ENCODE results near the gene BSPRY. TPM values are rescaled to one million over a fixed set of nuclear protein-coding genes. Genes with fewer than 3 reads are reported as not detected.

The BSPRY gene
- total and polyA plus RNA-seq, 7 donors = 0.27 to 23.6 (median 0.66) TPM

GRCh38 chr9:113350107-113350661, 843 bp downstream of the BSPRY start:
- 2 to 9% methylated on average over 14 of the region's 14 CpGs for WGBS, 2 donors
- intact Hi-C loops (cut with DNase I) = no loop called here
- H3K27me3 ChIP-seq = peaks cover 0 to 25% (median 2%) of the 10 kb centered on the region in 3 donors
- TF ChIP-seq POLR2AphosphoS5 (IDR thresholded peaks at IDR 0.05) (no peak), EP300 (IDR thresholded peaks at IDR 0.05) (no peak), POLR2A (IDR thresholded peaks at IDR 0.05) (no peak), CTCF (IDR thresholded peaks at IDR 0.05) (no peak)
- peaks cover 0 to 16% (median 15%) of the 10 kb centered on the region in 4 donors for H3K4me1 ChIP-seq
- peak overlapping the region in 2 of 4 donors; percentile 15 to 56 for H3K27ac ChIP-seq
- no peaks in the 10 kb centered on the region for H3K36me3 ChIP-seq
- H3K9me3 ChIP-seq = no peaks in the 10 kb centered on the region
- DNase-seq = no peak
- H3K4me3 ChIP-seq = peak overlapping the region; percentile 31 to 59 (median 57)

DNA sequence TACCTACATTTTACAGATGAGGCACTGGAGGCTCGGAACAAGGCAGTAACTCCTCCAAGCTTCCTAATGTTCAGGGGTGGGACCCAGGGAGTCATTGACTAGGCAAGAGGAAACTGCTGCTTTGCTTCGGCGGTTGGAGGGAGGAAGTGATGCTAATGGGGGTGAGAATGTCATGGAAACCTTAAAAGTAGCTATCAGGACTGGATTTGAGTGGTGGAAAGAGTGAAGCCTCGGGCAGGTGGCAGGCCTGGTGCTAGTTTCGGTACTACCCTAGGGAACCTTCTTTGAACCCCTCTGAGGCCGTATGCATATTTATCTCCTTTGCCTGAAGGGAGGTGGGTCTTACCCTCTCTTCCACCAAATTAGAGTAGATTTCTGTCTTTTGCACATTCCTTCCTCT, 1.6 kb downstream of the BSPRY start:
- H3K4me3 ChIP-seq = no peak overlapping the region
- H3K9me3 ChIP-seq = no peaks in the 10 kb centered on the region
- no peak overlapping the region for H3K27ac ChIP-seq
- no peaks in the 10 kb centered on the region for H3K36me3 ChIP-seq
- DNase-seq = no peak
- no peak for TF ChIP-seq EP300 (IDR thresholded peaks at IDR 0.05)
- TF ChIP-seq POLR2AphosphoS5 (IDR thresholded peaks at IDR 0.05) = no peak
- no peak for TF ChIP-seq POLR2A (IDR thresholded peaks at IDR 0.05)
- TF ChIP-seq CTCF (IDR thresholded peaks at IDR 0.05) = no peak
- peaks cover 0 to 16% (median 13%) of the 10 kb centered on the region in 4 donors for H3K4me1 ChIP-seq
- WGBS, 2 donors = 27 to 46% methylated on average over 6 of the region's 6 CpGs
- intact Hi-C loops (cut with DNase I) = no loop called here
- peaks cover 0 to 25% (median 2%) of the 10 kb centered on the region in 3 donors for H3K27me3 ChIP-seq

- no peak for DNase-seq
- Histone ChIP-seq H3K27me3 (peaks cover 0 to 25% (median 2%) of the 10 kb centered on the region in 3 donors), H3K9me3 (no peaks in the 10 kb centered on the region), H3K36me3 (no peaks in the 10 kb centered on the region), H3K4me1 (peaks cover 0 to 16% (median 13%) of the 10 kb centered on the region in 4 donors), H3K27ac (no peak overlapping the region), H3K4me3 (no peak overlapping the region)
- intact Hi-C loops (cut with DNase I) = no loop called here
- 73 to 75% methylated on average over 6 of the region's 6 CpGs for WGBS, 2 donors
- TF ChIP-seq POLR2A (IDR thresholded peaks at IDR 0.05) = no peak
- TF ChIP-seq EP300 (IDR thresholded peaks at IDR 0.05) = no peak
- no peak for TF ChIP-seq CTCF (IDR thresholded peaks at IDR 0.05)
- no peak for TF ChIP-seq POLR2AphosphoS5 (IDR thresholded peaks at IDR 0.05)
Observed at GRCh38 chr9:113352006-113352405, 2.7 kb downstream of the BSPRY start.

DNA sequence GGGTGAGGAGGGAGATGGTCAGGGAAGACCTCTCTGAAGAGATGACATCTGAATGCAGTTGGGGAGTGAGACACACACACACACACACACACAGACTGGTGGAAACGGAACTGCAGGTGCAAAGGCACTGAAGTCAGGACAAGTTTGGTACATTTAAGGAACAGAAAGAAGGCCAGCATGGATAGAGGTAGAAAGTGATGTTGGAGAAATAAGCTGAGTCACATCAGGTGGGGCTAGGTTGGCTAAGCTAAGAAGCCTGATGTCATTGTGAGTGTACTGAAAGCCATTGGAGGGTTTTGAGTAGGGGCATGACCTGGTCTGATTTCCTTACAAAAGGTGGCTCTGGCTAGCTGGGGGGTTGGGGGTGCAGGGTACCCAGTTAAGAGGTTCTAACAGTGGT, 3.1 kb downstream of the BSPRY start:
- Histone ChIP-seq H3K27me3 (peaks cover 0 to 25% (median 2%) of the 10 kb centered on the region in 3 donors), H3K4me3 (no peak overlapping the region), H3K27ac (no peak overlapping the region), H3K9me3 (no peaks in the 10 kb centered on the region), H3K36me3 (no peaks in the 10 kb centered on the region), H3K4me1 (peaks cover 0 to 16% (median 13%) of the 10 kb centered on the region in 4 donors)
- no peak for DNase-seq
- TF ChIP-seq POLR2AphosphoS5 (IDR thresholded peaks at IDR 0.05) (no peak), CTCF (IDR thresholded peaks at IDR 0.05) (peak in 1 of 4 experiments; percentile 4)
- intact Hi-C loops (cut with DNase I) = no loop called here
- 78 to 80% methylated on average over 1 of the region's 1 CpG for WGBS, 2 donors
